Transverse colon (tissue), 4 donors: Measurements from ENCODE around the gene SIRT2. TPM values are rescaled to one million over a fixed set of nuclear protein-coding genes. Genes with fewer than 3 reads are reported as not detected.

Source experiments
- DNase-seq: peaks from one replicate; pipeline ENCODE4 v3.0.0-alpha.2; 2019
- H3K27ac ChIP-seq, 4 donors: fragments of 200-600 bp; sonication (generic); 2 replicates each; pipeline ENCODE4 v1.5.1; 2016 to 2018; ENCODE audit warnings: inconsistent platforms in 4 of 4
- H3K27me3 ChIP-seq: fragments of 200-600 bp; sonication (generic); 2 replicates; pipeline ENCODE4 v1.5.1; 2017; ENCODE audit warnings: inconsistent platforms
- H3K36me3 ChIP-seq, 4 donors: fragments of 200-600 bp; sonication (generic); 2 replicates each; pipeline ENCODE4 v1.5.1; 2017 to 2019; ENCODE audit warnings: inconsistent platforms in 4 of 4
- H3K4me1 ChIP-seq, 4 donors: fragments of 200-600 bp; sonication (generic); 2 replicates each; pipeline ENCODE4 v1.5.1; 2017 to 2020; ENCODE audit warnings: inconsistent platforms in 4 of 4
- H3K4me3 ChIP-seq, 4 donors: fragments of 200-600 bp; sonication (generic); 1 replicate in 1 of 4; 2 replicates in 3 of 4; pipeline versions ENCODE4 v1.5.1 to v1.6.1; 2017 to 2019; ENCODE audit warnings: inconsistent platforms in 4 of 4
- H3K9me3 ChIP-seq, 2 donors: fragments of 200-600 bp; sonication (generic); 2 replicates each; pipeline ENCODE4 v1.5.1; 2017 to 2019; ENCODE audit warnings: inconsistent platforms in 2 of 2
- CTCF ChIP-seq, 5 experiments: fragments of 200-600 bp in 3 of 5; fragments of 450-650 bp in 2 of 5; sonication (generic) in 3 of 5; IDR thresholded peaks; 1 replicate in 2 of 5; 2 replicates in 3 of 5; pipeline ENCODE4 v1.5.1; 2016 to 2017; ENCODE audit warnings: antibody characterized with exemption in 5 of 5, inconsistent platforms in 3 of 5, mild to moderate bottlenecking in 2 of 5, moderate library complexity in 1 of 5
- EP300 ChIP-seq: sonication (generic); formaldehyde crosslinking; IDR thresholded peaks from one replicate; pipeline ENCODE4 v1.6.1; 2017; ENCODE audit warnings: antibody characterized with exemption, low read depth
- POLR2A ChIP-seq: fragments of 450-650 bp; IDR thresholded peaks from one replicate; pipeline ENCODE4 v1.6.1; 2016; ENCODE audit warnings: antibody characterized with exemption, mild to moderate bottlenecking, moderate library complexity
- POLR2AphosphoS5 ChIP-seq, 3 donors: sonication (generic); formaldehyde crosslinking; IDR thresholded peaks; one replicate each; pipeline ENCODE4 v1.6.1; 2016; ENCODE audit warnings: antibody characterized with exemption in 3 of 3
- WGBS, 2 donors: methylation state at CpG; one replicate each; pipeline ENCODE4 v1.1.5; 2018; ENCODE audit warnings: low coverage in 1 of 2; 5-methylcytosine and 5-hydroxymethylcytosine counted together
- in situ Hi-C, 4 donors: fragments of 200-750 bp; cut with MboI; loops; one replicate each; pipeline versions ENCODE4 v1.15.0 to v1.15.1; 2017; ENCODE audit warnings: low sequenced_read_pairs in 3 of 4, low pct_ligation_motif_present in 1 of 4, low pct_unique_long_range_greater_than_20kb in 1 of 4
- intact Hi-C: fragments of 100-400 bp; cut with DNase I; formaldehyde crosslinking; loops from one replicate; pipeline ENCODE4 v1.15.1; 2023; ENCODE audit warnings: low total_unique reads
- total RNA-seq, 4 donors: library from RNA; depleted of rRNA; stranded (reverse); fragments of >200 nt; gene quantifications; one replicate each; pipeline ENCODE4 v1.1.0, GENCODE V29; 2016

The SIRT2 gene
- total RNA-seq, 4 donors from 2014 or later: 56.3 to 128 (median 64.2) TPM

- no peaks in the 10 kb centered on the region for H3K27me3 ChIP-seq
- no peak for DNase-seq
- H3K27ac ChIP-seq: no peak overlapping the region
- 100% methylated on average over 1 of the region's 1 CpG; no CpG with 5 or more reads in 1 of the 2 donors for WGBS, 2 donors
- no peaks in the 10 kb centered on the region for H3K9me3 ChIP-seq
- no peak overlapping the region for H3K4me3 ChIP-seq
- peaks cover 0 to 9% (median 2%) of the 10 kb centered on the region in 4 donors for H3K36me3 ChIP-seq
- in situ Hi-C loops: no loop called here
- intact Hi-C loops: no loop called here
- peaks cover 7 to 28% (median 20%) of the 10 kb centered on the region in 4 donors for H3K4me1 ChIP-seq
- TF ChIP-seq CTCF (IDR thresholded peaks at IDR 0.05) (no peak), POLR2AphosphoS5 (IDR thresholded peaks at IDR 0.05) (no peak), EP300 (no peak), POLR2A (no peak)
Observed at GRCh38 chr19:38901683-38902082, 2.3 kb upstream of the SIRT2 start.

GRCh38 chr19:38900743-38901190 lies 1.3 kb upstream of the SIRT2 start:
- WGBS, 2 donors: 19 to 29% methylated on average over 2 to 3 of the region's 3 CpGs
- Histone ChIP-seq H3K9me3 (no peaks in the 10 kb centered on the region), H3K27ac (peak overlapping the region; percentile 91 to 94 (median 93)), H3K4me1 (peaks cover 7 to 28% (median 20%) of the 10 kb centered on the region in 4 donors), H3K4me3 (peak overlapping the region in 3 of 4 donors; percentile 79 to 93 (median 89)), H3K27me3 (no peaks in the 10 kb centered on the region), H3K36me3 (peaks cover 0 to 8% (median 2%) of the 10 kb centered on the region in 4 donors)
- in situ Hi-C loops (no loop called here), intact Hi-C loops (no loop called here)
- no peak for TF ChIP-seq EP300
- no peak for TF ChIP-seq CTCF (IDR thresholded peaks at IDR 0.05)
- no peak for TF ChIP-seq POLR2A
- TF ChIP-seq POLR2AphosphoS5 (IDR thresholded peaks at IDR 0.05): no peak
- no peak for DNase-seq

GRCh38 chr19:38900202-38900629 lies 798 bp upstream of the SIRT2 start:
- intact Hi-C loops: no loop called here
- in situ Hi-C loops: no loop called here
- Histone ChIP-seq H3K4me1 (peaks cover 7 to 28% (median 20%) of the 10 kb centered on the region in 4 donors), H3K27ac (peak overlapping the region; percentile 91 to 94 (median 93)), H3K36me3 (peaks cover 0 to 4% (median 0%) of the 10 kb centered on the region in 4 donors), H3K9me3 (no peaks in the 10 kb centered on the region), H3K27me3 (no peaks in the 10 kb centered on the region), H3K4me3 (peak overlapping the region; percentile 66 to 93 (median 84))
- 2% methylated on average over 4 to 8 of the region's 8 CpGs for WGBS, 2 donors
- no peak for DNase-seq
- TF ChIP-seq CTCF (IDR thresholded peaks at IDR 0.05) (no peak), POLR2A (no peak), POLR2AphosphoS5 (IDR thresholded peaks at IDR 0.05) (no peak), EP300 (no peak)

GRCh38 chr19:38898788-38899446 lies 501 bp downstream of the SIRT2 start:
- DNase-seq: no peak
- in situ Hi-C loops: loop anchor here in 1 of 4 donors (10.0 kb wide), 1 partner anchor 154 kb away; the partner anchor contains the start of gene CAPN12
- Histone ChIP-seq H3K27me3 (no peaks in the 10 kb centered on the region), H3K36me3 (no peaks in the 10 kb centered on the region), H3K9me3 (no peaks in the 10 kb centered on the region), H3K27ac (peak overlapping the region; percentile 86 to 91 (median 91)), H3K4me3 (peak overlapping the region; percentile 79 to 95 (median 91)), H3K4me1 (peaks cover 7 to 28% (median 20%) of the 10 kb centered on the region in 4 donors)
- intact Hi-C loops: no loop called here
- TF ChIP-seq POLR2A (no peak), EP300 (no peak), CTCF (IDR thresholded peaks at IDR 0.05) (no peak), POLR2AphosphoS5 (IDR thresholded peaks at IDR 0.05) (no peak)
- 6 to 13% methylated on average over 10 to 25 of the region's 25 CpGs for whole genome bisulfite sequencing, 2 donors
